Activated naive CD4-positive, alpha-beta T cell treated with anti-CD3 and anti-CD28 coated beads, Interleukin-2, amount 50 U/mL, for 16 hours (primary cell): ENCODE results near the gene PIK3CB.
A peak's percentile ranks its signal among the peaks of the same experiment; 100 is the strongest.
"Not testable (repeated sequence)": the region's sequence is repeated elsewhere in the genome, so short reads cannot be mapped to it uniquely, and the experiment has no call there.

Source experiments
- DNase-seq: peaks from one replicate; pipeline ENCODE4 v3.0.0-alpha.2; 2020

PIK3CB gene

GRCh38 chr3:138802223-138802622, 32.5 kb downstream of the PIK3CB start:
- not testable (repeated sequence) for DNase-seq

- no peak for DNase-seq
Measured at GRCh38 chr3:138801792-138802191, 32.9 kb downstream of the PIK3CB start.

- no peak for DNase-seq
Measured at GRCh38 chr3:138800248-138800647, 34.5 kb downstream of the PIK3CB start.

GRCh38 chr3:138799822-138800221, 34.9 kb downstream of the PIK3CB start:
- no peak for DNase-seq

- DNase-seq, result no peak
Measured at GRCh38 chr3:138797508-138798038, 37.2 kb downstream of the PIK3CB start.

- DNase-seq, result no peak
Measured at GRCh38 chr3:138796761-138797160, 38.0 kb downstream of the PIK3CB start.

GRCh38 chr3:138786788-138787271, 47.9 kb downstream of the PIK3CB start:
- no peak for DNase-seq

- no peak for DNase-seq
Measured at GRCh38 chr3:138785951-138786350, 48.8 kb downstream of the PIK3CB start.

- not testable (repeated sequence) for DNase-seq
Measured at GRCh38 chr3:138785362-138785857, 49.3 kb downstream of the PIK3CB start.

GRCh38 chr3:138782755-138783154, 52.0 kb downstream of the PIK3CB start:
- no peak for DNase-seq

- peak; percentile 28 for DNase-seq
Measured at GRCh38 chr3:138781012-138781470, 53.7 kb downstream of the PIK3CB start.

GRCh38 chr3:138778643-138779042, 56.1 kb downstream of the PIK3CB start:
- DNase-seq, result no peak

GRCh38 chr3:138776961-138777360, 57.8 kb downstream of the PIK3CB start:
- no peak for DNase-seq

GRCh38 chr3:138775254-138775595, 59.5 kb downstream of the PIK3CB start:
- DNase-seq, result no peak

- no peak for DNase-seq
Measured at GRCh38 chr3:138774529-138775253, 60.0 kb downstream of the PIK3CB start.

- no peak for DNase-seq
Measured at GRCh38 chr3:138771585-138771984, 63.1 kb downstream of the PIK3CB start.

GRCh38 chr3:138769616-138770015, 65.1 kb downstream of the PIK3CB start:
- DNase-seq, result no peak

GRCh38 chr3:138768946-138769345, 65.8 kb downstream of the PIK3CB start:
- DNase-seq, result no peak

GRCh38 chr3:138768125-138768524, 66.6 kb downstream of the PIK3CB start:
- no peak for DNase-seq

GRCh38 chr3:138767498-138768104, 67.1 kb downstream of the PIK3CB start:
- DNase-seq, result no peak

- DNase-seq, result no peak
Measured at GRCh38 chr3:138761002-138761401, 73.7 kb downstream of the PIK3CB start.

- DNase-seq, result no peak
Measured at GRCh38 chr3:138748190-138748589, 86.5 kb downstream of the PIK3CB start.

GRCh38 chr3:138747225-138747624, 87.5 kb downstream of the PIK3CB start:
- no peak for DNase-seq

- DNase-seq, result no peak
Measured at GRCh38 chr3:138740072-138740471, 94.7 kb downstream of the PIK3CB start.
